ENCODE results near the gene LDHA. TPM values are rescaled to one million over a fixed set of nuclear protein-coding genes. Genes with fewer than 3 reads are reported as not detected.

Gene LDHA
- total and polyA plus RNA-seq, 2 of the 8 experiments (the other 6 are each of a cell fraction or from before 2014, with no cell fraction given): 443 to 486 TPM

GRCh38 chr11:18374956-18375355, 19.4 kb upstream of the LDHA start (continued):
- TF ChIP-seq NANOG (IDR thresholded peaks at IDR 0.05; ENCODE audit: insufficient read depth, low read depth, low read length, poor library complexity, severe bottlenecking) (no peak), RXRA (IDR thresholded peaks at IDR 0.05; ENCODE audit: insufficient read depth, low read depth, low read length) (no peak), SP1 (IDR thresholded peaks at IDR 0.05; ENCODE audit: low read depth, low read length) (no peak), HDAC6 (IDR thresholded peaks at IDR 0.05; ENCODE audit: low read depth, low read length) (no peak), KDM5A (IDR thresholded peaks at IDR 0.05; ENCODE audit: low read length) (no peak), SIRT6 (IDR thresholded peaks at IDR 0.05; ENCODE audit: low read length) (no peak), CHD2 (IDR thresholded peaks at IDR 0.05; ENCODE audit: low read length) (no peak)
